ENCODE data around the gene HEATR3. TPM values are rescaled to one million over a fixed set of nuclear protein-coding genes. Genes with fewer than 3 reads are reported as not detected.

The HEATR3 gene
- total RNA-seq, 1 donor from 2014 or later, result 25.1 TPM

DNA sequence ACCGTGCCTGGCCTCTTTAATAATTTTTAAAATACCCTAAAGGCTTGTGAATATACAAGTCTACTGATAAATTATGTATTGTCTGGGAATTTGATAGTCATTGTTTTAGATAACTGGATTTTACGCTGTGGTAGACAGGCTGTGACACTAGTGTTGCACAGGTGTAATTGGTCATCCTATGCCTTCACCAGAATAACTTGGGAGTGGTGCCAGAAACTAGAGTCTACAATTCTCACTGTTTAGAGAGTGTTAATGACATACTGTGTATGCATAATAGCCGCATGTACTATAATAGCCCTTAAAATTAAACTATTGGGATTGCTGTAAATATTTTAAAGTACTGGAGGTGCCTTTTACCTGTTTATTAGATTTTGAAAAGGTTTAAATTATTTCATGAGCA is 29.3 kb upstream of the HEATR3 start:
- H3K9me3 ChIP-seq (ENCODE audit: control insufficient read depth in 3 of 3, low read length in 3 of 3), result no peaks in the 10 kb centered on the region
- no peak overlapping the region for H3K4me3 ChIP-seq (ENCODE audit: low read length in 3 of 3)
- H3K27me3 ChIP-seq (ENCODE audit: control insufficient read depth in 3 of 3, insufficient read depth in 3 of 3, low read length in 3 of 3), result peaks cover 0 to 3% (median 0%) of the 10 kb centered on the region in 3 donors
- no peak overlapping the region for H3K9ac ChIP-seq (ENCODE audit: low read depth in 1 of 3, low read length in 3 of 3)
- no peak overlapping the region for H3K27ac ChIP-seq (ENCODE audit: low read depth, low read length)
- peaks cover 11 to 29% (median 27%) of the 10 kb centered on the region in 3 donors for H3K36me3 ChIP-seq (ENCODE audit: control insufficient read depth in 3 of 3, insufficient read depth in 3 of 3, low read length in 3 of 3)
- peaks cover 0 to 3% (median 0%) of the 10 kb centered on the region in 3 donors for H3K4me1 ChIP-seq (ENCODE audit: control insufficient read depth in 3 of 3, insufficient read depth in 3 of 3, low read length in 3 of 3)

DNA sequence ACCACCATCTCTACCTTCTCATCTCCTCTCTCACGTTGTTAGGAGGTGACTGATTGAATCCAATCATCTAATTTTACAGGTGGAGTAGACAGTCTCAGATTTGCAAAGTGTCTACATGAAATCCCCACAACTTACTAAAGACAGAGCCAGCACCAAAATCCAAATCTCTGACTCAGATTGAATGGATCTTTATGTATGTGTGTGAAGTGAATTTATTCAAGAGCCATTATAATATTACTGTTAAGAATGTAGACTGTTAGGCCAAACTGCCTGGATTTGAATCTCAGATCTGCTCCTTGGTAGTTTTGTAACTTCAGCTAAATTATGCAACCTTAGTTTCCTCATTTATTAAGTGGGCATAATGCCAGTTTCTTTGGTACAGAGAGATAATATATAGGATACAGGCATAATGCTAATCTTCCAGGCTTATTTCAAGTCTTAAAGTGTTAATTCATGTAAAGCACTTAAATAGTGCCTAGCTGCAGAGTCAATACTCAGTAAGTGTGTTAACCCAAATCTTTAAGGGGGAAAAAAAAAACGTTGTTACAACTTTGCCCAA is 28.0 kb upstream of the HEATR3 start:
- Histone ChIP-seq H3K4me3 (ENCODE audit: low read length in 3 of 3) (no peak overlapping the region), H3K27ac (ENCODE audit: low read depth, low read length) (no peak overlapping the region), H3K36me3 (ENCODE audit: control insufficient read depth in 3 of 3, insufficient read depth in 3 of 3, low read length in 3 of 3) (peaks cover 3 to 20% (median 15%) of the 10 kb centered on the region in 3 donors), H3K9ac (ENCODE audit: low read depth in 1 of 3, low read length in 3 of 3) (no peak overlapping the region), H3K4me1 (ENCODE audit: control insufficient read depth in 3 of 3, insufficient read depth in 3 of 3, low read length in 3 of 3) (peaks cover 0 to 3% (median 0%) of the 10 kb centered on the region in 3 donors), H3K27me3 (ENCODE audit: control insufficient read depth in 3 of 3, insufficient read depth in 3 of 3, low read length in 3 of 3) (peaks cover 0 to 3% (median 0%) of the 10 kb centered on the region in 3 donors), H3K9me3 (ENCODE audit: control insufficient read depth in 3 of 3, low read length in 3 of 3) (no peaks in the 10 kb centered on the region)

DNA sequence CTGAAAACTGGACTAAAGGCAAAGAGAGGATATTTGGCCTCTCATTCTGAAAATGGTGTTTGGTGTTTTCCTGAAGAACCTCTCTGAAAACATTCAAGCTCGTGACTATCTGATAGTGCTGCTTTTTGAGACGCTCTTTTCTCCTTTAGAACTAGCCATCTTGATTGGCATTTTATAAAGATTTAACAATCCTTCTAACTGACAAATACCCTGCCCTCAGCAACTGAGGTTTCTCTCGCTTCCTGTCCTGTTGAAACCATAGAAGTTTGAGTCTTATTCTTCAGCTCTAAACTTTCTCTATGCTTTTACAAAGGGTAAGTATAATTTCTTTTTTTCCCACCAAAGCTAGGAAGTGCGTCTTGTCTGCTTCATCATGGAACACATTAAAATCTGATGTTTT is 27.5 kb upstream of the HEATR3 start:
- Histone ChIP-seq H3K9ac (ENCODE audit: low read depth in 1 of 3, low read length in 3 of 3) (no peak overlapping the region), H3K4me3 (ENCODE audit: low read length in 3 of 3) (no peak overlapping the region), H3K36me3 (ENCODE audit: control insufficient read depth in 3 of 3, insufficient read depth in 3 of 3, low read length in 3 of 3) (peaks cover 3 to 19% (median 14%) of the 10 kb centered on the region in 3 donors), H3K27ac (ENCODE audit: low read depth, low read length) (no peak overlapping the region), H3K27me3 (ENCODE audit: control insufficient read depth in 3 of 3, insufficient read depth in 3 of 3, low read length in 3 of 3) (peaks cover 0 to 3% (median 0%) of the 10 kb centered on the region in 3 donors), H3K9me3 (ENCODE audit: control insufficient read depth in 3 of 3, low read length in 3 of 3) (no peaks in the 10 kb centered on the region), H3K4me1 (ENCODE audit: control insufficient read depth in 3 of 3, insufficient read depth in 3 of 3, low read length in 3 of 3) (peaks cover 0 to 3% (median 0%) of the 10 kb centered on the region in 3 donors)

DNA sequence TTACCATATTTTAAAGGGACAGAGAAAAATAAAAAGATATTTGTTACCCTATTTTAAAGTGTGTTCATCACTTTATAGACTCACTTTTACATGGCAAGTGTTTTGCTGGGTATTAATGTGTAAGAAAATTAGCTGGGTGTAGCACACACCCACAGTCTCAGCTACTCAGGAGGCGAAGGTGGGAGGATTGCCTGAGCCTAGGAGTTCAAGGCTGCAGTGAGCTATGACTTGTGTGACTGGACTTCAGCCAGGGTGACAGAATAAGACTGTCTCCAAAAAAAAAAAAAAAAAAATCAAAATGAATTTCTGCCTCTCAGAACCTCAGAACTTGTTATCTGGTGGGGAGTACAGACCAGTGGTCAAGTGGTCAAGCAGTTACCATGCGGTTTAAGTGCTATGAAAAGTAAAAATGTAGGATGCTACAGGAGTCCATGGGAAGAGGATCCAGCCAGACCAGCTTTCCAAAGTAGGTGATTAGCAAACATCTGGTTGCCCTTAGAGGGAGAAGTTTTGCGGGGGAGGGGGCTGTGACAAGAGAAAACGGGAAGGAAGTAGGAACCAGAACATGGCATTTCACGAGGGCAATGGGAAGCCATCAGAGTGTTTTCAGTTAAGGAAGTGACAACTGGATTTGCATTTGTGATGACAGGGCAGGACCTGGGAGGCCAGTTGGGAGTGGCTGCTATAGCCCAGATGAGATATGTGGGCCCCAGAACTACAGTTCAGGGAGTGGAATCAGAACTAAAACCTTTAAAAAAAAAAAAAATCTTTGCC is 26.8 kb upstream of the HEATR3 start:
- Histone ChIP-seq H3K4me1 (ENCODE audit: control insufficient read depth in 3 of 3, insufficient read depth in 3 of 3, low read length in 3 of 3) (peaks cover 0 to 3% (median 0%) of the 10 kb centered on the region in 3 donors), H3K9me3 (ENCODE audit: control insufficient read depth in 3 of 3, low read length in 3 of 3) (no peaks in the 10 kb centered on the region), H3K36me3 (ENCODE audit: control insufficient read depth in 3 of 3, insufficient read depth in 3 of 3, low read length in 3 of 3) (peaks cover 3 to 15% (median 12%) of the 10 kb centered on the region in 3 donors), H3K4me3 (ENCODE audit: low read length in 3 of 3) (no peak overlapping the region), H3K9ac (ENCODE audit: low read depth in 1 of 3, low read length in 3 of 3) (no peak overlapping the region), H3K27ac (ENCODE audit: low read depth, low read length) (peak overlapping the region; percentile 15), H3K27me3 (ENCODE audit: control insufficient read depth in 3 of 3, insufficient read depth in 3 of 3, low read length in 3 of 3) (peaks cover 0 to 3% (median under 1%) of the 10 kb centered on the region in 3 donors)

DNA sequence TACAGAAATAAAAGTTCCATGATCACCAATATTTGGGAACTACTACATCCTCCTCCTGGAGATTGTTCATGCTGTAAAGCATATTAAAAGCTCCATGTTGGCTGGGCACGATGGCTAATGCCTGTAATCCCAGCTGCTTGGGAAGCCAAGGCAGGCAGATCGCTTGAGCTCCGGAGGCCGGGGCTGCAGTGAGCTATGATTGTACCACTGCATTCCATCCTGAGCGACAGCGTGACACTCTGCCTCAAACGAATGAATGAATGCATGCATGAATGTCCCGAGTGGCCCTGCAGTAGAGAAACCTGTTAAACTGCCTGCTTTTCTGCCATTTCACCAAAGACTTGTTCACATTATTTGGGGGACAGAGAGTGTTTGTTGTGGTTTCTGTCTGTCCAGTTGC is 25.8 kb upstream of the HEATR3 start:
- Histone ChIP-seq H3K4me1 (ENCODE audit: control insufficient read depth in 3 of 3, insufficient read depth in 3 of 3, low read length in 3 of 3) (peaks cover 0 to 3% (median 0%) of the 10 kb centered on the region in 3 donors), H3K9ac (ENCODE audit: low read depth in 1 of 3, low read length in 3 of 3) (peak overlapping the region in 1 of 3 donors; percentile 19), H3K4me3 (ENCODE audit: low read length in 3 of 3) (no peak overlapping the region), H3K27me3 (ENCODE audit: control insufficient read depth in 3 of 3, insufficient read depth in 3 of 3, low read length in 3 of 3) (peaks cover 0 to 3% (median 3%) of the 10 kb centered on the region in 3 donors), H3K27ac (ENCODE audit: low read depth, low read length) (no peak overlapping the region), H3K9me3 (ENCODE audit: control insufficient read depth in 3 of 3, low read length in 3 of 3) (no peaks in the 10 kb centered on the region), H3K36me3 (ENCODE audit: control insufficient read depth in 3 of 3, insufficient read depth in 3 of 3, low read length in 3 of 3) (peaks cover 3 to 8% (median 7%) of the 10 kb centered on the region in 3 donors)

DNA sequence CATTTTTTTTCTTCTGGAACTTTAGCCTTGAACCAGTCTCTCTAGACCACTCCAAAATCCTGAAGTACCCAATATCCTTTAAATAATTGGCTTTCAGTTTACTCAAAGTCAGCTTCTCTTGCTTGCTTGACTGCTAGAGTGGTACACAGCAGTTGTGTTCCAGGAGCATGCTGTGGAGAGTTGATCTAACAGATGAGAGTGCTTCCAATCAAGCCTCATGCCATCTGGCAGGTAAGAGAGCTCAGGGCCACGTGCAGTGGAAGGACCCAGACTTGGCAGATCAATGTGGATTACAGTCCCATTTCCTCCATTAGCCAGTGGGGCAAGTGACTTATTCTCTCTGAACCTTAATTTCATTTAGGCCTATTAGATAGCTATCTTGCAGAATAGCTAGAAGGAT is 25.1 kb upstream of the HEATR3 start:
- Histone ChIP-seq H3K4me3 (ENCODE audit: low read length in 3 of 3) (no peak overlapping the region), H3K27ac (ENCODE audit: low read depth, low read length) (no peak overlapping the region), H3K9me3 (ENCODE audit: control insufficient read depth in 3 of 3, low read length in 3 of 3) (no peaks in the 10 kb centered on the region), H3K36me3 (ENCODE audit: control insufficient read depth in 3 of 3, insufficient read depth in 3 of 3, low read length in 3 of 3) (peaks cover 1 to 3% (median 2%) of the 10 kb centered on the region in 3 donors), H3K4me1 (ENCODE audit: control insufficient read depth in 3 of 3, insufficient read depth in 3 of 3, low read length in 3 of 3) (peaks cover 0 to 3% (median 0%) of the 10 kb centered on the region in 3 donors), H3K27me3 (ENCODE audit: control insufficient read depth in 3 of 3, insufficient read depth in 3 of 3, low read length in 3 of 3) (peaks cover 0 to 3% (median 3%) of the 10 kb centered on the region in 3 donors), H3K9ac (ENCODE audit: low read depth in 1 of 3, low read length in 3 of 3) (no peak overlapping the region)

DNA sequence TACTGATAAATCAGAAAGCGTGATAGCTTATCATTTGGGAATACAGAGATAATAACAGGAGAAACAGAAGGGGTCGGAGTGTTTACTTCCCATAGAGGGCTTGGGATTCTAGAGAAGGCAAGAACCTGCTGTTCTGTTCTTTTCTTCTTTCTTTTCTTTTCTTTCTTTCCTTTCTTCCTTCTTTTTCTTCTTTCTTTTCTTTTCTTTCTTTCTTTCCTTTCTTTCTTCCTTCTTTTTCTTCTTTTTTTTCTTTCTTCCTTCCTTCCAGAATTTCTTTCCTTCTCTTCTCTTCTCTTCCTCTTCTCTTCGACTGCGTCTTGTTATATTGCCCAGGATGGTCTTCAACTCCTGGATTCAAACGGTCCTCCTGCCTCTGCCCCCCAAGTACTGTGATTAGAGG is 22.4 kb upstream of the HEATR3 start:
- H3K36me3 ChIP-seq (ENCODE audit: control insufficient read depth in 3 of 3, insufficient read depth in 3 of 3, low read length in 3 of 3), result no peaks in the 10 kb centered on the region
- H3K9me3 ChIP-seq (ENCODE audit: control insufficient read depth in 3 of 3, low read length in 3 of 3), result no peaks in the 10 kb centered on the region
- no peak overlapping the region for H3K4me3 ChIP-seq (ENCODE audit: low read length in 3 of 3)
- H3K4me1 ChIP-seq (ENCODE audit: control insufficient read depth in 3 of 3, insufficient read depth in 3 of 3, low read length in 3 of 3), result peaks cover 0 to 3% (median 0%) of the 10 kb centered on the region in 3 donors
- H3K27me3 ChIP-seq (ENCODE audit: control insufficient read depth in 3 of 3, insufficient read depth in 3 of 3, low read length in 3 of 3), result peaks cover 0 to 9% (median 3%) of the 10 kb centered on the region in 3 donors
- H3K9ac ChIP-seq (ENCODE audit: low read depth in 1 of 3, low read length in 3 of 3), result no peak overlapping the region
- no peak overlapping the region for H3K27ac ChIP-seq (ENCODE audit: low read depth, low read length)

DNA sequence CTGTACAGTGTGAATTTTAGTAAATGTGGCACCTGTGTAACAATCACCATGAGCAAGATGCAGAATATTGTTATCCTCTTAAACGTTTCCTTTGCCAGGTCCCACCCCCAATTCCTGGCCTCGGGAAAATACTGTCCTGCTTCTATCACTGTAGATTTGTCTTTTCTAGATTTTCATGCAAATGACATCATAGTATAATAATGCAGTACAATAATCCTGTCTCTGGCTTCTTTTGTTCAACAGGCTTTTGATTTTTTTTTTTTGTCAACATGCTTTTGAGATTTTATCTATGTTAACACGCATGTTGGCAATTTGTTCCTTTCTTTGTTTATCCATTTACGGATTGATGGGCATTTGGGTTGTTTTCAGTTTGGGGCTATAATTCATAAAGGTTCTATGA is 20.4 kb upstream of the HEATR3 start:
- peaks cover 0 to 9% (median 3%) of the 10 kb centered on the region in 3 donors for H3K27me3 ChIP-seq (ENCODE audit: control insufficient read depth in 3 of 3, insufficient read depth in 3 of 3, low read length in 3 of 3)
- H3K4me3 ChIP-seq (ENCODE audit: low read length in 3 of 3), result no peak overlapping the region
- H3K4me1 ChIP-seq (ENCODE audit: control insufficient read depth in 3 of 3, insufficient read depth in 3 of 3, low read length in 3 of 3), result no peaks in the 10 kb centered on the region
- H3K27ac ChIP-seq (ENCODE audit: low read depth, low read length), result no peak overlapping the region
- no peaks in the 10 kb centered on the region for H3K9me3 ChIP-seq (ENCODE audit: control insufficient read depth in 3 of 3, low read length in 3 of 3)
- no peak overlapping the region for H3K9ac ChIP-seq (ENCODE audit: low read depth in 1 of 3, low read length in 3 of 3)
- no peaks in the 10 kb centered on the region for H3K36me3 ChIP-seq (ENCODE audit: control insufficient read depth in 3 of 3, insufficient read depth in 3 of 3, low read length in 3 of 3)

DNA sequence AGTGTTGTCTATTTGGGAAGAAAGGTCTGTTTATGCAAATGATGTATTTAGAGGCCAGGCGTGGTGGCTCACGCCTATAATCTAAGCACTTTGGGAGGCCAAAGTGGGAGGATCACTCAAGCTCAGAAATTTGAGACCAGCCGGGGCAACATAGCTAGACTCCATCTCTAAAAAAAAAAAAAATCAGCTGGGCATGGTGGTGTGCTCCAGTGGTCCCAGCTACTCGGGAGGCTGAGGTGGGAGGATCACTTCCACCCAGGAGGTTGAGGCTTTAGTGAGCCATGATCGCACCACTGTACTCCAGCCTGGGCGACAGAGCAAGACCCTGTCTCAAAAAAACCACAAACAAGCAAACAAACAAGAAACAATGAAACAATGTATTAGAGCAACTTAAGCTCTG is 18.9 kb upstream of the HEATR3 start:
- H3K4me3 ChIP-seq (ENCODE audit: low read length in 3 of 3), result no peak overlapping the region
- H3K9me3 ChIP-seq (ENCODE audit: control insufficient read depth in 3 of 3, low read length in 3 of 3), result no peaks in the 10 kb centered on the region
- peaks cover 0 to 7% (median 3%) of the 10 kb centered on the region in 3 donors for H3K27me3 ChIP-seq (ENCODE audit: control insufficient read depth in 3 of 3, insufficient read depth in 3 of 3, low read length in 3 of 3)
- no peak overlapping the region for H3K9ac ChIP-seq (ENCODE audit: low read depth in 1 of 3, low read length in 3 of 3)
- H3K4me1 ChIP-seq (ENCODE audit: control insufficient read depth in 3 of 3, insufficient read depth in 3 of 3, low read length in 3 of 3), result no peaks in the 10 kb centered on the region
- H3K36me3 ChIP-seq (ENCODE audit: control insufficient read depth in 3 of 3, insufficient read depth in 3 of 3, low read length in 3 of 3), result no peaks in the 10 kb centered on the region
- H3K27ac ChIP-seq (ENCODE audit: low read depth, low read length), result no peak overlapping the region

DNA sequence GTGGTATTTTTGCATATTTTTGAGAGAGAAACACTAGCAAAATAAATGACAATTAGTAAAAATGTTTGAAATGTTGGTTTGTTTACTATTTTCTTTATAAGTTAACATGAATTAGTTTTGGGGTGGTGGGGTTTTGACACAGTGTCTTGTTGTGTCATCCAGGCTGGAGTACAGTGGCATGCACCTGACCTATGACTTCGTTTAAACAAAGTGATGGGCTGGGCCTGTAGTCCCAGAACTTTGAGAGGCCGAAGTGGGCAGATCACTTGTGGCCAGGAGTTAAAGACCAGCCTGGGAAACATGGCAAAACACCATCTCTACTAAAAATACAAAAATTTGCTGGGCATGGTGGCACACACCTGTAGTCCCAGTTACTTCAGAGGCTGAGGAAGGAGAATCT is 17.9 kb upstream of the HEATR3 start:
- Histone ChIP-seq H3K27ac (ENCODE audit: low read depth, low read length) (no peak overlapping the region), H3K9ac (ENCODE audit: low read depth in 1 of 3, low read length in 3 of 3) (no peak overlapping the region), H3K4me3 (ENCODE audit: low read length in 3 of 3) (no peak overlapping the region), H3K9me3 (ENCODE audit: control insufficient read depth in 3 of 3, low read length in 3 of 3) (no peaks in the 10 kb centered on the region), H3K27me3 (ENCODE audit: control insufficient read depth in 3 of 3, insufficient read depth in 3 of 3, low read length in 3 of 3) (peaks cover 0 to 7% (median 3%) of the 10 kb centered on the region in 3 donors), H3K4me1 (ENCODE audit: control insufficient read depth in 3 of 3, insufficient read depth in 3 of 3, low read length in 3 of 3) (no peaks in the 10 kb centered on the region), H3K36me3 (ENCODE audit: control insufficient read depth in 3 of 3, insufficient read depth in 3 of 3, low read length in 3 of 3) (no peaks in the 10 kb centered on the region)
